DMS153 (cell line): Measurements from ENCODE around the gene RPAP2.
"Not testable (repeated sequence)": the region's sequence is repeated elsewhere in the genome, so short reads cannot be mapped to it uniquely, and the experiment has no call there.

ENCODE experiments used
- DNase-seq: peaks from one replicate; lab custom pipeline; 2025; lab: John Stamatoyannopoulos, UW

RPAP2 gene

GRCh38 chr1:92376345-92376744, 77.5 kb downstream of the RPAP2 start:
- no peak for DNase-seq

- DNase-seq, result not testable (repeated sequence)
Measured at GRCh38 chr1:92377991-92378390, 79.1 kb downstream of the RPAP2 start.

GRCh38 chr1:92380867-92381266, 82.0 kb downstream of the RPAP2 start:
- no peak for DNase-seq

GRCh38 chr1:92393966-92394365, 95.1 kb downstream of the RPAP2 start:
- DNase-seq, result not testable (repeated sequence)

- no peak for DNase-seq
Measured at GRCh38 chr1:92398519-92398918, 99.7 kb downstream of the RPAP2 start.

GRCh38 chr1:92399076-92399475, 100.2 kb downstream of the RPAP2 start:
- DNase-seq, result no peak

- no peak for DNase-seq
Measured at GRCh38 chr1:92404661-92405060, 105.8 kb downstream of the RPAP2 start.

- DNase-seq, result no peak
Measured at GRCh38 chr1:92408825-92409224, 110.0 kb downstream of the RPAP2 start.

- no peak for DNase-seq
Measured at GRCh38 chr1:92409946-92410549, 111.2 kb downstream of the RPAP2 start.

- DNase-seq, result no peak
Measured at GRCh38 chr1:92410706-92411105, 111.8 kb downstream of the RPAP2 start.

- peak; percentile 58 for DNase-seq
Measured at GRCh38 chr1:92411511-92411910, 112.7 kb downstream of the RPAP2 start.

GRCh38 chr1:92419642-92420041, 120.8 kb downstream of the RPAP2 start:
- DNase-seq, result no peak

- DNase-seq, result no peak
Measured at GRCh38 chr1:92424381-92424780, 125.5 kb downstream of the RPAP2 start.

GRCh38 chr1:92425617-92426016, 126.8 kb downstream of the RPAP2 start:
- DNase-seq, result no peak

GRCh38 chr1:92430030-92430429, 131.2 kb downstream of the RPAP2 start:
- DNase-seq, result no peak

- not testable (repeated sequence) for DNase-seq
Measured at GRCh38 chr1:92434572-92434971, 135.7 kb downstream of the RPAP2 start.

GRCh38 chr1:92439291-92439690, 140.4 kb downstream of the RPAP2 start:
- DNase-seq, result no peak

GRCh38 chr1:92441316-92441696, 142.4 kb downstream of the RPAP2 start:
- no peak for DNase-seq

- peak; percentile 77 for DNase-seq
Measured at GRCh38 chr1:92441697-92442342, 143.0 kb downstream of the RPAP2 start.

GRCh38 chr1:92442351-92442750, 143.5 kb downstream of the RPAP2 start:
- peak; percentile 57 for DNase-seq

GRCh38 chr1:92443893-92444292, 145.0 kb downstream of the RPAP2 start:
- no peak for DNase-seq

- DNase-seq, result no peak
Measured at GRCh38 chr1:92444351-92444750, 145.5 kb downstream of the RPAP2 start.

GRCh38 chr1:92445865-92446264, 147.0 kb downstream of the RPAP2 start:
- no peak for DNase-seq

- no peak for DNase-seq
Measured at GRCh38 chr1:92446546-92446945, 147.7 kb downstream of the RPAP2 start.
